Measurements from ENCODE around the gene TUBG1.
A peak's percentile ranks its signal among the peaks of the same experiment; 100 is the strongest.
"Not testable (repeated sequence)": the region's sequence is repeated elsewhere in the genome, so short reads cannot be mapped to it uniquely, and the experiment has no call there.

TUBG1 gene

GRCh38 chr17:42653179-42654124 lies 44.0 kb downstream of the TUBG1 start:
- H3K4me3 ChIP-seq (ENCODE audit: low read length): peak overlapping the region; percentile 47
- no peak for TF ChIP-seq CTCF (conservative IDR thresholded peaks at IDR 0.05; ENCODE audit: low read depth, low read length)
- no peak for DNase-seq (ENCODE audit: low read depth)

- no peak for DNase-seq (ENCODE audit: low read depth)
- no peak for TF ChIP-seq CTCF (conservative IDR thresholded peaks at IDR 0.05; ENCODE audit: low read depth, low read length)
Observed at GRCh38 chr17:42655528-42655927, 46.0 kb downstream of the TUBG1 start.

GRCh38 chr17:42657824-42658588 lies 48.5 kb downstream of the TUBG1 start:
- no peak overlapping the region for H3K4me3 ChIP-seq (ENCODE audit: low read length)
- TF ChIP-seq CTCF (conservative IDR thresholded peaks at IDR 0.05; ENCODE audit: low read depth, low read length): no peak
- DNase-seq (ENCODE audit: low read depth): no peak

More at GRCh38 chr17:42655528-42655927, 46.0 kb downstream of the TUBG1 start:
- no peak overlapping the region for H3K4me3 ChIP-seq (ENCODE audit: low read length)

GRCh38 chr17:42659079-42659931 lies 49.8 kb downstream of the TUBG1 start, which contains the start of gene TUBG2:
TUBG2 (plus strand) TSS chr17:42659284; CDS start chr17:42659504, 220 bp downstream.
- peak; percentile 54 for DNase-seq (ENCODE audit: low read depth)
- no peak for TF ChIP-seq CTCF (conservative IDR thresholded peaks at IDR 0.05; ENCODE audit: low read depth, low read length)
- H3K4me3 ChIP-seq (ENCODE audit: low read length): peak within 1 kb of the TSS; percentile 57

- DNase-seq (ENCODE audit: low read depth): not testable (repeated sequence)
- peak overlapping the region; percentile 57 for H3K4me3 ChIP-seq (ENCODE audit: low read length)
Observed at GRCh38 chr17:42659932-42660274, 50.4 kb downstream of the TUBG1 start.

GRCh38 chr17:42660692-42661345 lies 51.3 kb downstream of the TUBG1 start:
- H3K4me3 ChIP-seq (ENCODE audit: low read length): no peak overlapping the region
- no peak for DNase-seq (ENCODE audit: low read depth)

More at GRCh38 chr17:42660692-42661345, 51.3 kb downstream of the TUBG1 start:
- TF ChIP-seq CTCF (conservative IDR thresholded peaks at IDR 0.05; ENCODE audit: low read depth, low read length): no peak
